ENCODE measurements around the gene LURAP1L. TPM values are rescaled to one million over a fixed set of nuclear protein-coding genes. Genes with fewer than 3 reads are reported as not detected.
"Not testable (repeated sequence)": the region's sequence is repeated elsewhere in the genome, so short reads cannot be mapped to it uniquely, and the experiment has no call there.

Gene LURAP1L
- total RNA-seq, 4 donors from 2014 or later = 9.6 to 26.0 (median 12.6) TPM

GRCh38 chr9:12863618-12864017 lies 88.8 kb downstream of the LURAP1L start:
- 73% methylated on average over 1 of the region's 1 CpG for WGBS

DNA sequence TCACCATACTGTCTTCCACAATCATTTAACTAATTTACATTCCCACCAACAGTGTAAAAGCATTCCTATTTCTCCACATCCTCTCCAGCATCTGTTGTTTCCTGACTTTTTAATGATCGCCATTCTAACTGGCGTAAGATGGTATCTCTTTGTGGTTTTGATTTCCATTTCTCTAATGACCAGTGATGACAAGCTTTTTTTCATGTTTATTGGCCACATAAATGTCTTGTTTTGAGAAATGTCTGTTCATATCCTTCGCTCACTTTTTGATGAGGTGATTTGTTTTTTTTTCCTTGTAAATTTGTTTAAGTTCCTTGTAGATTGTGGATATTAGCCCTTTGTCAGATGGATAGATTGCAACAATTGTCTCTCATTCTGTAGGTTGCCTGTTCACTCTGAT lies 90.6 kb downstream of the LURAP1L start:
- not testable (repeated sequence) for H3K36me3 ChIP-seq; H3K9me3 ChIP-seq; DNase-seq (ENCODE audit: low spot score in 2 of 2); H3K4me1 ChIP-seq; H3K4me3 ChIP-seq; H3K27me3 ChIP-seq; H3K27ac ChIP-seq
- WGBS = 95% methylated on average over 3 of the region's 3 CpGs

More at GRCh38 chr9:12863618-12864017, 88.8 kb downstream of the LURAP1L start:
- Histone ChIP-seq H3K27ac (no peak overlapping the region), H3K4me1 (peaks cover 8% of the 10 kb centered on the region), H3K4me3 (no peak overlapping the region), H3K27me3 (no peaks in the 10 kb centered on the region), H3K36me3 (no peaks in the 10 kb centered on the region), H3K9me3 (no peaks in the 10 kb centered on the region)
- DNase-seq (ENCODE audit: low spot score in 2 of 2) = no peak
- TF ChIP-seq CTCF (IDR thresholded peaks at IDR 0.05) = no peak
- TF ChIP-seq EP300 (IDR thresholded peaks at IDR 0.05) = no peak
- TF ChIP-seq POLR2A (IDR thresholded peaks at IDR 0.05) = no peak
- TF ChIP-seq POLR2AphosphoS5 (IDR thresholded peaks at IDR 0.05) = no peak

Other genes starting within 250 kb of the LURAP1L start
- 100 to 1,000 TPM in 2 of 4 donors, 10 to 100 TPM in 2; 79.7 to 250 (median 110) TPM for gene TYRP1, start 81.6 kb upstream of the LURAP1L start, total RNA-seq

Data from suprapubic skin (tissue), 4 donors.